ENCODE results near the gene RMC1.
"Not testable (repeated sequence)": the region's sequence is repeated elsewhere in the genome, so short reads cannot be mapped to it uniquely, and the experiment has no call there.

Gene RMC1

GRCh38 chr18:23503038-23503962 is at the start of gene RMC1:
Gene RMC1 (plus strand): TSS chr18:23503511. CDS start chr18:23503619, 108 bp downstream.
- DNase-seq = peak; percentile 92

DNA sequence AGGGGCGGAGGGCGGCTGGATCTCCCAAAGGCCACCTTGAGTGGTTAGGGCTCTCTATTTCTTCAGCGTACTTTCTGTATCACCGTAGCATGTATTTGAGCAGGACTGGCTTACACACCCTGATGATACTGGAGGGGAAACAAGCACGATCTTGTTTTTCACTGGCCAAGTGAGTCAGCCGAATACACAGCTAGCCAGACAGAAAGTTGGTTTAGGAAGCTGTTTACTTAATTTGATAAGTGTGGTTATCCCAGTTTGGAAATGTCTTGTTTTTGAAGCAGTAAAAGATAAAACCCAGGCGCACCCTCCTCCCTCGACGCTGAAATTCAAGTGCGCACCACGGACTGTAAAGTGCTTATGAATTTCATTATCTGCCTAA is 49.6 kb upstream of the RMC1 start:
- no peak for DNase-seq

GRCh38 chr18:23456835-23457234 is 46.5 kb upstream of the RMC1 start:
- DNase-seq = no peak

- DNase-seq = no peak
Measured at GRCh38 chr18:23458830-23459529, 44.3 kb upstream of the RMC1 start.

DNA sequence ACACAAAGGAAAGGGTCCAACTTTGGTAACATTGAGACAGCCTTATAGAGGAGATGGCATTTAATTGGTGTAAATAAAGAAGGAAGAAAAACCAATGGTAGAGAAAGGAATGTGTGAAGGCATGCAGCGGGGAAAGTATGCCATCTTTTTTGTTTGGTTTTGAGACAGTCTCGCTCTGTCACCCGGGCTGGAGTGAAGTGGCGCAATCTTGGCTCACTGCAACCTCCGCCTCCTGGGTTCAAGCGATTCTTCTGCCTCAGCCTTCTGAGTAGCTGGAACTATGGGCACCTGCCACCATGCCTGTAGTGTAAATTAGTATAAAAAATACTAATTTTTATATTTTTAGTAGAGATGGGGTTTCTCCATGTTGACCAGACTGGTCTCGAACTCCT is 43.8 kb upstream of the RMC1 start:
- DNase-seq = no peak

GRCh38 chr18:23460285-23461273 is 42.7 kb upstream of the RMC1 start:
- DNase-seq = no peak

GRCh38 chr18:23462876-23463275 is 40.4 kb upstream of the RMC1 start:
- no peak for DNase-seq

- DNase-seq = no peak
Measured at GRCh38 chr18:23468753-23469459, 34.4 kb upstream of the RMC1 start.

GRCh38 chr18:23470620-23471387 is 32.5 kb upstream of the RMC1 start:
- no peak for DNase-seq

DNA sequence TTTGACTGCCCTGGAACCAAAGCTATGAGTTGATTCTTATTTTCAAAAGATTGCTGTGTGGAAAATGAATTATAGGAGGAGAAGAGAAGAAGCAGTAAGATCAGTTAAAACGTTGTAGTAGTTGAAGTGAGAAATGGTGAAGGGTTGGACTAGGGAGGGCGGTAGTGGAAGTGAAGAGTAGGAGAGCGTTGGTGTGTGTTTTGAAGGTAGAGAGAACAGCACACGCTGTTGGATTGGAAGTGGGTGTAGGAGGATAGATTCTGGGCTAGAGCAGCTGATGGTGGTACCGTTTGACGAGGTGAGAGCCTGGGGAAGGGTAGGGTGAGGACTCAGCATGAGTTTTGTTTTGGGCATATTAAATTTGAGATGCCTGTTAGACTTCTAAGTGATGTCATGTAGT is 31.8 kb upstream of the RMC1 start:
- no peak for DNase-seq

GRCh38 chr18:23479829-23480505 is 23.3 kb upstream of the RMC1 start:
- DNase-seq = no peak

DNA sequence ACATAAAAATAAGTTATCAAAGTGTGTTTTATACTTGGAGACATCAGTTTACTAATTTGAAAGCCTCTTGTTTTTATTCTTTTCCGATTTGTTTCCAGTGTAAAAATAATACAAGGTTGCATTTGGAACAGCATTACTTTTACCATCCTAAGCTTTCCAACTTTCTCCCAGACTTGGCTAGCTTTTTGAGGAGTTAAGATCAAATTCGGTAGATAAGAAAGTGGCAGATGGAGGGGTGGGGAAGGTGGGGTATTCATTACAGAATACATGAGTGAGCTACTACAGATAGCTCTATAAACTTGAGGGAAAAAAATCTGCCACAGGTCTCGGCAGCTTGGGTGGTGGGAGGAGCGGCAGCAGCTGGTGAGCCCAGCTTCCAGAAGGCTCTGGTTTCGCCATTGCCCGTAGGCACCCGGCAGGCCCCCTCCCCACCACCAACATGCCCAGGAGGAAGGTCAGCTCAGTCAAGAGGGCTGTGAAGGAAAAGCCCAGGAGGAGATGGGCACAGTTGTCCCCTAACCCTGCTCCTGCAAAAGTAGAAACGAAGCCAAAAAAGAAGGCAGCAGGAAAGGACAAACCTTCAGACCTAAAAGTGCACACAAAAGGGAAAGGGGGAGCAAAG is 18.6 kb upstream of the RMC1 start:
- no peak for DNase-seq

DNA sequence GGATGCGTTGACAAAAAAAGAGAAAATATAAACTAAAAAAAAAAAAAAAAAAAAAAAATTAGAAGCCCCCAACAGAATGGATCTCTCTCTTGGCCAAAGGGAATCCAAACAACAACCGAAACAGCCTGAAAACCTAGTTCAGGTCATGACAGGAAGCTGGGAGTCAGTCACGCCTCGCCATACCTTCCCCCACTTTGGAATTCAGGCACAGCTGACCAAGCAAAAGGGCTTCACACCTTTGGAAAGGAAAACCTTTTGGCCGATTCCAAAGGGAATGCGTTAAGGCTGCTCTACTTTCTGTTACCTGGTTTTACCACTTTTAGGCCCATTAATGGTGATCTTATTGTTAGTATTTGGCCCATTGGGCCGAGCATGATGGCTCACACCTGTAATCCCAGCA is 17.9 kb upstream of the RMC1 start:
- no peak for DNase-seq

GRCh38 chr18:23487738-23488570 is 15.4 kb upstream of the RMC1 start:
- DNase-seq = no peak

DNA sequence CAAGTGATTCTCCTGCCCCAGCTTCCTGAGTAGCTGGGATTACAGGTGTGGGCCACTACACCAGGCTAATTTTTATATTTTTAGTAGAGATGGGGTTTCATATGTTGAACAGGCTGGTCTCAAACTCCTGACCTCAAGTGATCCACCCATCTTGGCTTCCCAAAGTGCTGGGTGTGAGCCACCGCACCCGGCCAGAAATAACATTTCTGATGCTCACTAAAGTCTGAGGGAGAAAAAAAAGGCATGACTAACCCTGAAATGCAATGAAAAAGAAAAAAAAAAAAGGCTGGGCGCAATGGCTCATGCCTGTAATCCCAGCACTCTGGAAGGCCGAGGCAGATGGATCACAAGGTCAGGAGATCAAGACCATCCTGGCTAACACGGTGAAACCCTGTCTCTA is 13.7 kb upstream of the RMC1 start:
- not testable (repeated sequence) for DNase-seq

DNA sequence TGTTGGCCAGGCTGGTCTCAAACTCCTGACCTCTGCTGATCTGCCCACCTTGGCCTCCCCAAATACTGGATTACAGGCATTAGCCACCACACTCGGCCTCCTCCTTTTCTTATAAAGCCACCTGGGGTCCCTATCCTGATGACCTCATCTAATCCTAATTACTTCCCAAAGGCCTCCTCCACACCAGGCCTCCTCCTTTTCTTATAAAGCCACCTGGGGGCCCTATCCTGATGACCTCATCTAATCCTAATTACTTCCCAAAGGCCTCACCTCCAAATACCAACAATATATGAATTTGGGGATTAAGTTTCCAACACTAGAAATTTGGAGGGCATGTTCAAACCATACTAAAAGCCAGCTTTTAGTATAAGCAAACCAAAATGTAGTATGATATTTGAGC is 9.7 kb upstream of the RMC1 start:
- DNase-seq = no peak

DNA sequence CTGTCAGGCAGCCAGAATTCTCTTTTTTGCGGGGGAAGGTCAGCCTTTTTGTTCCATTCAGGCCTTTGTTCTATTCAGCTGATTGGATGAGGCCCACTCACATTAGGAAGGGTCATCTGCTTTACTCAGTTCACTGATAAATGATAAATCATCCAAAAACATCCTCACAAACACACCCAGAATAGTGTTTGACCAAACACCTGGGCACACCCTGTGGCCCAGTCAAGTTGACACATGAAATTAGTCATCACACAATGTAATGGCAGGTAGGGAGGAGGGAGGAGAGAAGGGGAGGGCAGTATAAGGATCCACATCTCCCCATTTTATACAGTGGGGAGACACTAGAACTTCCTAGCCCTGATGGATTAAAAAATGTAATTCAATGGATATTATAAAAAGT is 8.3 kb upstream of the RMC1 start:
- peak; percentile 10 for DNase-seq

DNA sequence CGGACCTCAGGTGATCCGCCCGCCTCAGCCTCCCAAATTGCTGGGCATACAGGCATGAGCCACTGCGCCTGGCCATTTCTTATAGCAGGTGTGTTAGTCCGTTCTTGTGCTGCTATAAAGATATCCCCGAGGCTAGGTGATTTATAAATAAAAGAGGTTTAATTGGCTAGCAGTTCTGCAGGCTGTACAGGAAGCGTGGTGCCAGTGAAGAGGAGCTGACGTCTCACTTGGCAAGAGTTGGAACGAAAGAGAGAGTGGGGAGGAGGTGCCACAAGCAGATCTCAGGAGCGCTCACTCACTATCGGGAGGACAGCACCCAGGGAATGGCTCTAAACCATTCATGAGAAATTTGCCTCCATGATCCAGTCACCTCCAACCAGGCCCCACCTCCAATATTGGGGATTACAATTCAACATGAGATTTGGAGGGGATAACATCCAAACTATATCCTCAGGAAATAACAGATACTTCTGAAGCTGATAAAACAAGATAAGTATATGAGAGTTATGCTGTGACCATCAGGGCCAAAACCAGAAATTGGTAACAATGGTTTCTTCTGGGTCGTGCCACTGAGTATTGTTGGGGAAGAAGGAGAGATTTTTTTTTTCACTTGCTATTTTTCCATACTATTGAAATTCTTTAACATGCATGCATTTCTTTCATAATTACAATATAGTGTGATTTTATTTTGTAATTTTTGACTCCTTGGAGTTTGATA is 7.4 kb upstream of the RMC1 start:
- peak; percentile 64 for DNase-seq

DNA sequence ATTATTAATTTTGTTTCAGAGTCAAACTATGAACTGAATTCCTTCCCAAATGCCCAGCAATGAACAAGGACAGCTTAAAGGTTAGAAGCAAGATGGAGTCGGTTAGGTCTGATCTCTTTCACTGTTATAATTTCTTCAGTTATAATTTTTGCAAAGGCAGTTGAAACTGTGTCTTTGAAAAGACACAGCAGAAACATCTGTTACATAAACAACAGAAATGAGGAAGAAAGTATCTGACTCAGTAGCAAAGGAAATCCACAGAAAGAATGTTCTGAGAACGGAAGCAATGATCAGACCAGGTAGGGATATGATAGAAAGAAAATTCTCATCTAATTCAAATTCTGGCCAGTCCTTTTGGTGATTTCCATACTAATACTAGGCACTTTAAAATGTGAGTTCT is 5.2 kb upstream of the RMC1 start:
- DNase-seq = no peak

Data from NCI-H774 (cell line).